ENCODE data around the gene ZNF764.
"Not testable (repeated sequence)": the region's sequence is repeated elsewhere in the genome, so short reads cannot be mapped to it uniquely, and the experiment has no call there.

- TF ChIP-seq CTCF, POLR2AphosphoS5 (IDR thresholded peaks at IDR 0.05): not testable (repeated sequence)
Measured at GRCh38 chr16:30536391-30537024, 21.7 kb downstream of the ZNF764 start.
